Measurements from ENCODE around the gene CADPS.
"Not testable (repeated sequence)": the region's sequence is repeated elsewhere in the genome, so short reads cannot be mapped to it uniquely, and the experiment has no call there.

The CADPS gene

DNA sequence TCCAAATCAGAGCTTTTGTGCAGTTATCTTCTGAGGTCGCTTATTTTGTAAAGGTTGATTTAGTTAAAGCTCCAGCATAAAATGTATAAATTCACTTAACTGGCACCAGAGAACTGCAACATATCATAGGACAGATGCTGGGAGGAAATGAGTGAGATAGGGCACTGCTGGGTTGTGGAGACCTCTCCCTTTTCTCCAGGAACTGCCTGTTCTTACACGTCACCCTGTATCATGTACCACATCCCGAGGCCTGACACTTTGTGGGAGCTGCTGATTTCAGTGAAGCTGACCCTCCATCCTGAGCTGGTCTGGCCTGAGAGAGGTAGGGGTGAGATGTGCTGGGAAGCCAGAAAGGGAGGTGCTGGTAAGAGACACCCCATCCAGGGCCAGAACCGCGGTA lies 288.0 kb downstream of the CADPS start:
- no peaks in the 10 kb centered on the region for H3K36me3 Mint-ChIP-seq (ENCODE audit: low read depth)
- H3K4me3 Mint-ChIP-seq: no peak overlapping the region
- peaks cover 8% of the 10 kb centered on the region for H3K9me3 Mint-ChIP-seq
- DNase-seq: no peak
- no peaks in the 10 kb centered on the region for H3K27me3 Mint-ChIP-seq (ENCODE audit: low read depth, poor library complexity)
- TF ChIP-seq, protein P1, sequence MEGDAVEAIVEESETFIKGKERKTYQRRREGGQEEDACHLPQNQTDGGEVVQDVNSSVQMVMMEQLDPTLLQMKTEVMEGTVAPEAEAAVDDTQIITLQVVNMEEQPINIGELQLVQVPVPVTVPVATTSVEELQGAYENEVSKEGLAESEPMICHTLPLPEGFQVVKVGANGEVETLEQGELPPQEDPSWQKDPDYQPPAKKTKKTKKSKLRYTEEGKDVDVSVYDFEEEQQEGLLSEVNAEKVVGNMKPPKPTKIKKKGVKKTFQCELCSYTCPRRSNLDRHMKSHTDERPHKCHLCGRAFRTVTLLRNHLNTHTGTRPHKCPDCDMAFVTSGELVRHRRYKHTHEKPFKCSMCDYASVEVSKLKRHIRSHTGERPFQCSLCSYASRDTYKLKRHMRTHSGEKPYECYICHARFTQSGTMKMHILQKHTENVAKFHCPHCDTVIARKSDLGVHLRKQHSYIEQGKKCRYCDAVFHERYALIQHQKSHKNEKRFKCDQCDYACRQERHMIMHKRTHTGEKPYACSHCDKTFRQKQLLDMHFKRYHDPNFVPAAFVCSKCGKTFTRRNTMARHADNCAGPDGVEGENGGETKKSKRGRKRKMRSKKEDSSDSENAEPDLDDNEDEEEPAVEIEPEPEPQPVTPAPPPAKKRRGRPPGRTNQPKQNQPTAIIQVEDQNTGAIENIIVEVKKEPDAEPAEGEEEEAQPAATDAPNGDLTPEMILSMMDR (IDR thresholded peaks at IDR 0.05): no peak
- peaks cover 4% of the 10 kb centered on the region for H3K4me1 Mint-ChIP-seq
- no peak overlapping the region for H3K27ac Mint-ChIP-seq

- peaks cover 4% of the 10 kb centered on the region for H3K4me1 Mint-ChIP-seq
- no peaks in the 10 kb centered on the region for H3K36me3 Mint-ChIP-seq (ENCODE audit: low read depth)
- H3K27me3 Mint-ChIP-seq (ENCODE audit: low read depth, poor library complexity): no peaks in the 10 kb centered on the region
- H3K4me3 Mint-ChIP-seq: no peak overlapping the region
- TF ChIP-seq, protein P1 (IDR thresholded peaks at IDR 0.05): no peak
- H3K9me3 Mint-ChIP-seq: peaks cover 14% of the 10 kb centered on the region
- no peak overlapping the region for H3K27ac Mint-ChIP-seq
- DNase-seq: no peak
Measured at GRCh38 chr3:62586356-62586755, 288.9 kb downstream of the CADPS start.

DNA sequence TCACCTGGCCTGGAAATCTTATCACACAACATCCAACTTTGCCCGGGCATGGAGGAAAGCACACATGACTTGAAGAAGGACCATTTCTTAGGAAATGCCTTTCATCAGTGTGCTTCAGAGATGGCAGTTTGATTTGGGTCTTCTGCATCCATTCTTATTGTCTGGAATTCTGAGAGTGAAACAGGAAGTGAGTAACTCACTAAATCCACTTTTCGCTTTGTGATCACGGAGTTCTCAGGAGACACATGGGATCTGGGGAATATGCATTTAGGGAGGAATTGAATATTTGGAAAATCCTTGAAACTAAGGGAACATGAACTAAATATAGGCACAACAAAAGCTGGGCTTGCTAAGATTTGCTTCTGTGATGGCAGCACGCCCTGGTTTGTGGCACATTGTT lies 289.4 kb downstream of the CADPS start:
- DNase-seq: no peak
- no peaks in the 10 kb centered on the region for H3K27me3 Mint-ChIP-seq (ENCODE audit: low read depth, poor library complexity)
- peaks cover 4% of the 10 kb centered on the region for H3K4me1 Mint-ChIP-seq
- peaks cover 18% of the 10 kb centered on the region for H3K9me3 Mint-ChIP-seq
- no peak overlapping the region for H3K4me3 Mint-ChIP-seq
- no peaks in the 10 kb centered on the region for H3K36me3 Mint-ChIP-seq (ENCODE audit: low read depth)
- TF ChIP-seq, protein P1 (IDR thresholded peaks at IDR 0.05): no peak
- H3K27ac Mint-ChIP-seq: no peak overlapping the region

- Mint-ChIP-seq H3K27me3 (ENCODE audit: low read depth, poor library complexity) (no peaks in the 10 kb centered on the region), H3K9me3 (peaks cover 27% of the 10 kb centered on the region), H3K4me1 (no peaks in the 10 kb centered on the region), H3K4me3 (no peak overlapping the region), H3K27ac (no peak overlapping the region), H3K36me3 (ENCODE audit: low read depth) (peaks cover 2% of the 10 kb centered on the region)
- DNase-seq: no peak
- TF ChIP-seq, protein P1 (IDR thresholded peaks at IDR 0.05): no peak
Measured at GRCh38 chr3:62584636-62585035, 290.6 kb downstream of the CADPS start.

DNA sequence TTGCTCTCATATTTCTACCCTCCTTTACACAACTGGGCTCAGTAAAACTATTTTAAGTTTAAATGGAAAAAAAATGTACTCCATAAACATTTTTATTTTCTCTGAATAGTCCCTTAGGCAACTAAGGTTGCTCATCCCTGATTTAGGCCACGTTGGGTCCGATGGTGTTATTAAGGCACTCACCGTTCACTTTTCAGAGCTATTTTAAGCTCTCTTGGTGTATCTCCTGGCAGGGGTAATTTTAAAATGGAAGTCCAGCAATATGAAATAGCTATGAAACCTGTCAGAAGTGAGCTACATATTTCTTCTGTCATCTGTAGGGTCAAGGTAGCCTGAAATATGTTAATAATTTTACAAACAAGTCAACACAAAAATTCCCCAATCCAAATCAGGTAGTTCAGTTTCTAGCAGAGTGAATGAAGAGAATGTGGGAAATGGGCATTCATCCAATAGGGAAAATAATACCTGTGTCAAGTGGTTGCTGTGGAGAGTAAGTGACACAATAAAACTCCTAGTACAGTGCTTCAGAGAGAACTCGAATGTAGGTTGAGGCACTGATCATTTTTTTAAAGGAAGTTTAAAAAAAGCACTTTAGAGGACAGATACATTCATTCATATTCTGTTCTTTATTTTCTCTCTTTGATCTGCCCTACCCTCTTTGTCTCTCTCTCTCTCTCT lies 292.6 kb downstream of the CADPS start:
- Mint-ChIP-seq H3K27ac (no peak overlapping the region), H3K4me3 (no peak overlapping the region), H3K9me3 (peaks cover 45% of the 10 kb centered on the region), H3K4me1 (no peaks in the 10 kb centered on the region), H3K36me3 (ENCODE audit: low read depth) (peaks cover 11% of the 10 kb centered on the region), H3K27me3 (ENCODE audit: low read depth, poor library complexity) (no peaks in the 10 kb centered on the region)
- TF ChIP-seq, protein P1 (IDR thresholded peaks at IDR 0.05): no peak
- no peak for DNase-seq

DNA sequence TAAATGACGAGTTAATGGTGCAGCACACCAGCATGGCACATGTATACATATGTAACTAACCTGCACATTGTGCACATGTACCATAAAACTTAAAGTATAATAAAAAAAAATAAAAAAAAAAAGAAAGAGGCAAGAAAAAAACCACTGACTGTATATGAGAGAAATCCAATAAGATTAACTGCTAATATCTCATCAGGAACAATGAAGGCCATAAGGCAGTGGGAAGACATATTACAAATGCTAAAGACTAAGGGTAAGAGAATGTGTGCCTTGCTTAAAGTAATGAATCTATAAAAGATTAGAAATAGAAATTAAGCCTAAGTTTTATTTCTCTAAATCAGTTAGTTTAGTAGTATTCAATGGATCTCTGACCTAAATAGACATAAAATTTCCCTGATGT lies 294.7 kb downstream of the CADPS start:
- not testable (repeated sequence) for H3K4me3 Mint-ChIP-seq; H3K4me1 Mint-ChIP-seq; H3K27me3 Mint-ChIP-seq (ENCODE audit: low read depth, poor library complexity); H3K27ac Mint-ChIP-seq; DNase-seq
- Mint-ChIP-seq H3K9me3 (peaks cover 50% of the 10 kb centered on the region), H3K36me3 (ENCODE audit: low read depth) (peaks cover 12% of the 10 kb centered on the region)
